ENCODE data around the gene DLG2. TPM values are rescaled to one million over a fixed set of nuclear protein-coding genes. Genes with fewer than 3 reads are reported as not detected.

DLG2 gene
- total RNA-seq, 2 experiments from 2014 or later, result 6.9 to 8.2 TPM

GRCh38 chr11:85045716-85046115, 581.4 kb downstream of the DLG2 start:
- Histone ChIP-seq H3K9me3 (ENCODE audit: low read length) (no peaks in the 10 kb centered on the region), H3K4me3 (ENCODE audit: low read depth, low read length, poor library complexity, severe bottlenecking) (no peak overlapping the region), H3K36me3 (ENCODE audit: insufficient read depth, low read length) (no peaks in the 10 kb centered on the region), H4K20me1 (ENCODE audit: insufficient read depth, low read length) (no peaks in the 10 kb centered on the region), H3K9me2 (ENCODE audit: insufficient read depth, low read length) (no peaks in the 10 kb centered on the region), H3K27ac (ENCODE audit: low read depth, low read length, poor library complexity, severe bottlenecking) (no peak overlapping the region), H3K4me1 (ENCODE audit: insufficient read depth, low read length, poor library complexity, severe bottlenecking) (no peaks in the 10 kb centered on the region), H3K79me2 (ENCODE audit: insufficient read depth, low read depth, low read length) (no peaks in the 10 kb centered on the region), H3K4me2 (ENCODE audit: low read length) (no peak overlapping the region), H2AFZ (ENCODE audit: low read length) (no peak overlapping the region)
- TF ChIP-seq, protein P1, sequence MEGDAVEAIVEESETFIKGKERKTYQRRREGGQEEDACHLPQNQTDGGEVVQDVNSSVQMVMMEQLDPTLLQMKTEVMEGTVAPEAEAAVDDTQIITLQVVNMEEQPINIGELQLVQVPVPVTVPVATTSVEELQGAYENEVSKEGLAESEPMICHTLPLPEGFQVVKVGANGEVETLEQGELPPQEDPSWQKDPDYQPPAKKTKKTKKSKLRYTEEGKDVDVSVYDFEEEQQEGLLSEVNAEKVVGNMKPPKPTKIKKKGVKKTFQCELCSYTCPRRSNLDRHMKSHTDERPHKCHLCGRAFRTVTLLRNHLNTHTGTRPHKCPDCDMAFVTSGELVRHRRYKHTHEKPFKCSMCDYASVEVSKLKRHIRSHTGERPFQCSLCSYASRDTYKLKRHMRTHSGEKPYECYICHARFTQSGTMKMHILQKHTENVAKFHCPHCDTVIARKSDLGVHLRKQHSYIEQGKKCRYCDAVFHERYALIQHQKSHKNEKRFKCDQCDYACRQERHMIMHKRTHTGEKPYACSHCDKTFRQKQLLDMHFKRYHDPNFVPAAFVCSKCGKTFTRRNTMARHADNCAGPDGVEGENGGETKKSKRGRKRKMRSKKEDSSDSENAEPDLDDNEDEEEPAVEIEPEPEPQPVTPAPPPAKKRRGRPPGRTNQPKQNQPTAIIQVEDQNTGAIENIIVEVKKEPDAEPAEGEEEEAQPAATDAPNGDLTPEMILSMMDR (conservative IDR thresholded peaks at IDR 0.05; ENCODE audit: low read length), result no peak
- TF ChIP-seq EZH2phosphoT487 (IDR thresholded peaks at IDR 0.05; ENCODE audit: borderline replicate concordance, low read depth, low read length), result no peak
- ChIA-PET POLR2A (interaction anchor here (0.6 to 1.7 kb wide), 5 partner anchors 10 to 577 kb away, joined by 3 to 6 read pairs (median 5); no protein-coding TSS in a partner anchor), CTCF (ENCODE audit: unreplicated experiment) (no interaction called here)
- no TSS peak for BruUV-seq (replicated peaks)
- no peak for DNase-seq (ENCODE audit: low spot score)
- intact Hi-C loops (cut with micrococcal nuclease; ENCODE audit: unreplicated experiment), result no loop called here

- BruUV-seq (replicated peaks), result no TSS peak
- Histone ChIP-seq H3K4me1 (ENCODE audit: insufficient read depth, low read length, poor library complexity, severe bottlenecking) (no peaks in the 10 kb centered on the region), H3K4me2 (ENCODE audit: low read length) (no peak overlapping the region), H3K9me3 (ENCODE audit: low read length) (no peaks in the 10 kb centered on the region), H3K36me3 (ENCODE audit: insufficient read depth, low read length) (no peaks in the 10 kb centered on the region), H2AFZ (ENCODE audit: low read length) (no peak overlapping the region), H3K79me2 (ENCODE audit: insufficient read depth, low read depth, low read length) (no peaks in the 10 kb centered on the region), H3K4me3 (ENCODE audit: low read depth, low read length, poor library complexity, severe bottlenecking) (no peak overlapping the region), H3K27ac (ENCODE audit: low read depth, low read length, poor library complexity, severe bottlenecking) (no peak overlapping the region), H4K20me1 (ENCODE audit: insufficient read depth, low read length) (no peaks in the 10 kb centered on the region), H3K9me2 (ENCODE audit: insufficient read depth, low read length) (no peaks in the 10 kb centered on the region)
- ChIA-PET CTCF (ENCODE audit: unreplicated experiment) (no interaction called here), POLR2A (interaction anchor here (0.6 to 1.7 kb wide), 3 partner anchors 11 to 36 kb away, joined by 3 to 5 read pairs (median 3); no protein-coding TSS in a partner anchor)
- DNase-seq (ENCODE audit: low spot score), result no peak
- intact Hi-C loops (cut with micrococcal nuclease; ENCODE audit: unreplicated experiment), result no loop called here
- TF ChIP-seq EZH2phosphoT487 (IDR thresholded peaks at IDR 0.05; ENCODE audit: borderline replicate concordance, low read depth, low read length), result no peak
- TF ChIP-seq, protein P1 (conservative IDR thresholded peaks at IDR 0.05; ENCODE audit: low read length), result no peak
These were observed 582.2 kb downstream of the DLG2 start for GRCh38 chr11:85044911-85045310.

GRCh38 chr11:85042361-85042760, 584.8 kb downstream of the DLG2 start:
- Histone ChIP-seq H4K20me1 (ENCODE audit: insufficient read depth, low read length) (no peaks in the 10 kb centered on the region), H3K4me3 (ENCODE audit: low read depth, low read length, poor library complexity, severe bottlenecking) (no peak overlapping the region), H3K4me1 (ENCODE audit: insufficient read depth, low read length, poor library complexity, severe bottlenecking) (no peaks in the 10 kb centered on the region), H3K79me2 (ENCODE audit: insufficient read depth, low read depth, low read length) (no peaks in the 10 kb centered on the region), H3K27ac (ENCODE audit: low read depth, low read length, poor library complexity, severe bottlenecking) (no peak overlapping the region), H2AFZ (ENCODE audit: low read length) (no peak overlapping the region), H3K36me3 (ENCODE audit: insufficient read depth, low read length) (no peaks in the 10 kb centered on the region), H3K9me2 (ENCODE audit: insufficient read depth, low read length) (no peaks in the 10 kb centered on the region), H3K9me3 (ENCODE audit: low read length) (no peaks in the 10 kb centered on the region), H3K4me2 (ENCODE audit: low read length) (no peak overlapping the region)
- ChIA-PET CTCF (ENCODE audit: unreplicated experiment) (no interaction called here), POLR2A (interaction anchor here (1.2 to 1.4 kb wide), 2 partner anchors 21 to 28 kb away, joined by 4 read pairs; no protein-coding TSS in a partner anchor)
- intact Hi-C loops (cut with micrococcal nuclease; ENCODE audit: unreplicated experiment), result no loop called here
- BruUV-seq (replicated peaks), result no TSS peak
- no peak for DNase-seq (ENCODE audit: low spot score)
- TF ChIP-seq EZH2phosphoT487 (IDR thresholded peaks at IDR 0.05; ENCODE audit: borderline replicate concordance, low read depth, low read length), result no peak
- TF ChIP-seq, protein P1 (conservative IDR thresholded peaks at IDR 0.05; ENCODE audit: low read length), result no peak
